Coronary artery (tissue), 2 donors: ENCODE data around the gene SLC6A15.

ENCODE experiments used
- DNase-seq: peaks from one replicate; pipeline ENCODE4 v3.0.0-alpha.2; 2017; ENCODE audit warnings: low spot score
- H3K27ac ChIP-seq, 2 donors: fragments of 200-600 bp; sonication (generic); one replicate each; pipeline ENCODE4 v1.5.1; 2016 to 2019
- H3K4me3 ChIP-seq: fragments of 200-600 bp; sonication (generic); 2 replicates; pipeline ENCODE4 v1.5.1; 2016; ENCODE audit warnings: mild to moderate bottlenecking, moderate library complexity
- TF ChIP-seq, protein P1 (sequence below): fragments of 200-600 bp; sonication (generic); IDR thresholded peaks from one replicate; pipeline ENCODE4 v1.5.1; 2019; ENCODE audit warnings: antibody characterized with exemption

The SLC6A15 gene

DNA sequence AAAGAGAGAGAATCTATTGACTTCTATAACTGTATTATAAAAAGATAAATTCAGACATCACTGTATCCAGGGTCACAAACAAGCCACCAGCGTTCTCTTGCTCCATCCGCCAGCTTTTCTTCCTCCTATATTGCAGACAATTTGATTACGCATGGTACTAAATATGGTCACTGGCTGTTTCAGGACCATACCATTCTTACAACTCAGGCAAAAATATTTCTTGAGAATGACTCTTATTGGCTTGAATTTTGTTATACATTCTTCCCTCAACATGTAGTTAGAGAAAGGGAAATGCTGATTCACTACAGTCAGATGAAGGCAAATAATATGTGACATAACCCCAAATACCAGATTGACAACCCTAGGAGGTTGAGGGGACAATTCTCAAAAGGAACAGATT lies 101.3 kb downstream of the SLC6A15 start:
- DNase-seq: no peak
- no peak overlapping the region for H3K4me3 ChIP-seq
- TF ChIP-seq, protein P1, sequence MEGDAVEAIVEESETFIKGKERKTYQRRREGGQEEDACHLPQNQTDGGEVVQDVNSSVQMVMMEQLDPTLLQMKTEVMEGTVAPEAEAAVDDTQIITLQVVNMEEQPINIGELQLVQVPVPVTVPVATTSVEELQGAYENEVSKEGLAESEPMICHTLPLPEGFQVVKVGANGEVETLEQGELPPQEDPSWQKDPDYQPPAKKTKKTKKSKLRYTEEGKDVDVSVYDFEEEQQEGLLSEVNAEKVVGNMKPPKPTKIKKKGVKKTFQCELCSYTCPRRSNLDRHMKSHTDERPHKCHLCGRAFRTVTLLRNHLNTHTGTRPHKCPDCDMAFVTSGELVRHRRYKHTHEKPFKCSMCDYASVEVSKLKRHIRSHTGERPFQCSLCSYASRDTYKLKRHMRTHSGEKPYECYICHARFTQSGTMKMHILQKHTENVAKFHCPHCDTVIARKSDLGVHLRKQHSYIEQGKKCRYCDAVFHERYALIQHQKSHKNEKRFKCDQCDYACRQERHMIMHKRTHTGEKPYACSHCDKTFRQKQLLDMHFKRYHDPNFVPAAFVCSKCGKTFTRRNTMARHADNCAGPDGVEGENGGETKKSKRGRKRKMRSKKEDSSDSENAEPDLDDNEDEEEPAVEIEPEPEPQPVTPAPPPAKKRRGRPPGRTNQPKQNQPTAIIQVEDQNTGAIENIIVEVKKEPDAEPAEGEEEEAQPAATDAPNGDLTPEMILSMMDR: no peak
- no peak overlapping the region for H3K27ac ChIP-seq

DNA sequence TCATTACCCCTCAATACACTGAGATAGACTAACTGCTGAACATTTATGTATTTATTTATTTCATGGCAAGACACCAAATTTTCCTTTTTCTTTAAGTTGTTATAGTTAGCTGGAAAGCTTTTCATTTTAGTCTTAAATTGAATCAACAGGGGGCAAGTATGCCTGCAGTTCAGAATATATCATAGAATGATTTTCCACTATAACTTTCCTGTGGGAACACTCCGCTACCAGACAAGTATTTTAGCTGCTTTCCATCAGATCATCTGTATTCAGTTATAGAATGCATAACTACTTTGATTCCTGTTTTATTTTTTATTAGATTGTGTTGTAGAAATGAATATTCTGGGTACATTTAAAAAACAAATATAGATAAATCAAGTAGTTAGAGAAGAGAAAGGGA lies 102.0 kb downstream of the SLC6A15 start:
- Histone ChIP-seq H3K4me3 (no peak overlapping the region), H3K27ac (no peak overlapping the region)
- TF ChIP-seq, protein P1: no peak
- no peak for DNase-seq
